Measurements from ENCODE around the gene LGALS9B.
"Not testable (repeated sequence)": the region's sequence is repeated elsewhere in the genome, so short reads cannot be mapped to it uniquely, and the experiment has no call there.

GRCh38 chr17:20504388-20505066, 37.2 kb upstream of the LGALS9B start:
- not testable (repeated sequence) for TF ChIP-seq CTCF, POLR2A (IDR thresholded peaks at IDR 0.05)
